ENCODE results near the gene MSMB.
"Not testable (repeated sequence)": the region's sequence is repeated elsewhere in the genome, so short reads cannot be mapped to it uniquely, and the experiment has no call there.

The MSMB gene, protein sequence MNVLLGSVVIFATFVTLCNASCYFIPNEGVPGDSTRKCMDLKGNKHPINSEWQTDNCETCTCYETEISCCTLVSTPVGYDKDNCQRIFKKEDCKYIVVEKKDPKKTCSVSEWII

DNA sequence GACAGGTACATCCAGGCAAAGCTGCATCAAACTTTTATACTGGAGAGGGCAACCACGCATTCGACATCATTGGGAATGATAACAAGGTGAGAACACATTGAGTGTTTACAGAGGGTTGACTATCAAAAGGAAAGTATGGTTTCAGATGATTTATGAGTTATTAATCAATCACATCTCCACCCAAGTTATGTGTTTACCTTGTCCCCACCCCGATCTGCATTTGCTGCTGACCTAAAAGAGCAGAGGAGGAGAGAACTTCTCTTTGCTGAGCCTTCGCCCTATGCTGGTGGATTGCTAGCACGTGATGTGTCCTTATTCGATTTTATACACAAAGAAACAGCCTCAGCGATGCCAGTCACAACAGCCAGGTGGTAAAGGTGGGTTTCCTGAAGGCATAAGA, at the start of gene MSMB:
TSS of gene MSMB (minus strand) at position 9 of the 400 bp plus-strand sequence. CDS start 32 bp downstream, outside the sequence.
- DNase-seq = no peak

DNA sequence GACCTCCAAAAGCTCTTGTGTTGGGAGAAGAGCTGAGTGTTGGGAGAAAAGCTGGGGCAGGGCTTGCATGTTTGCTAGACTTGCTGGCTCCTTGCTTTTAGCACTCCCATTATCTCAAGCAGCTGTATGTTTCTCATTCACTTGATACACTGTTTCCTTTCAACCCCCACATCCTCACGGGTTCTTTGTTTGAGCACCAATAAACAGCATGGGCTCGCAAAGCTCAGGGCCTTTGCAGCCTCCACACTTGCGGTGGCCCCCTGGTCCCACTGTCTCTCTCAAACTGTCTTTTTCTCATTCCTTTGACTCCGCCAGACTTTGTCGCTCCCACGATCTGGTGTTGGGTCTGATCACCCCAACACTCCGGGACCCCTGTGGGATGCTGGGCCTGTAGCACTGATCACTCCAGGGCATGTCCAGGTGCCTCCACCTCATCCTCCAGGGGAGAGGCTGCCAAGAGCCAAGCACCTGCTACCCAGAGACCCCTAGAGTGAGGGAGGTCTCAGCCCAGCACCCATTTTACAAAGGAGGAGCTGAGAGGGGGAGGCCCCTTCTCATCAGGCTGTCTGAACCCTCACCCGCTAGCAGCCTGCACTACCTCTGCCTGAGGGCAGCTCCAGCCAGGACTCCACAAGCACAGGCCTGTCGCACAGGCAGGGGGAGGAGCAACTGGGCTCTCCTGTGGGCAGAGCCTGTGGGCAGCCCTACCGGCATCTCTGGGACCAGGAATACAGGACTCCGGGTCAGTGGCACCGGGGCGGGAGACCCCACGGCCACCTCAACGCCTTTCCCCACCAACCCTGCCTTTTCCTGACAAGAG, 49.1 kb upstream of the MSMB start:
- no peak for DNase-seq

DNA sequence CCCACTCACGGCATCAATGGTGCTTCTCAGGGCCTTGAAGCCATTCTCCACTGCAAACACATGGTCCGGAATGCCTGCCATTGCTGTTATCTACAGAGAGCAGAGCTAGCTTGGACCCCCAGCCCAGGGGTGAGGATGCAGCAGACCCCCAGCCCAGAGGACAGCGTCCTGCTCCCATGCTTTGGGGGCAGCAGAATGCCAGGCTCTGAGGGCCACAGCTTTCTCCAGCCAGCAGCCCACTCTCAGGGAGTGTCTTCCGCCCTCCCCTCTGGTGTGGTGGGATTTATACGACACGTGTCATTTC, 48.1 kb upstream of the MSMB start:
- no peak for DNase-seq

DNA sequence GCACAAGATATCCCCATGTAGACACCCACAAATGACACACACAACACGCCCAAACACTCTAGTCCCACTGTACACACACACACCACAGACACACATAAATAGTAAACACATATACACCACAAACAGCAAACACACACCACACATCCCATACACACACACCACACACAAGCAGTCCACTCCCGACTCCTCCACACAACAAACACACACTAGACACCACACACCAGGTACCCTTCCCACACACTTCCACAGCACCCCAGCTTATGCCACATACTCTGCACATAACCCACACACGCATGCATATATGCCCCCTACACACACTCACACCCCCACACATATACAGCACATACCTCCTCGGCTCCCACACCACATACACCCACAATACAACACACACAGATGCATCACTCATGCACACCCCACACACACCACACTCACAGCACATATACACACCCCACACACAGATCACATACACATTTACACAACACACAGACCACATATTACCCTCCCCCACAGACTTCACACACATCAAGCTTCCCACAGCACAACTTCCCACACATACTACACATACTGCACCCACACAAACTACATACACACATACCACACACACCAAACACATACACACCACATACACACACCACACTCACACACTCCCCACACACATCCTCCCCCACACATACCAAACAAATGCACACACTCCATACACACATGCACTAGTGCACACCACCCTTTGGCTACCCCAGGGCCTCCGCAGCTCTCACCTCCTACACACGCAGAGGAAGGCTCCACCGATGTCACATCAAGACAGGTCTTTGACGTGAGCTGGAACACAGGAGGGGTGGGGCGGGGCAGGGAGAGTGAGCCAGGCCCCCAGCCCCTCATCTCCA, 47.5 kb upstream of the MSMB start:
- DNase-seq = not testable (repeated sequence)

DNA sequence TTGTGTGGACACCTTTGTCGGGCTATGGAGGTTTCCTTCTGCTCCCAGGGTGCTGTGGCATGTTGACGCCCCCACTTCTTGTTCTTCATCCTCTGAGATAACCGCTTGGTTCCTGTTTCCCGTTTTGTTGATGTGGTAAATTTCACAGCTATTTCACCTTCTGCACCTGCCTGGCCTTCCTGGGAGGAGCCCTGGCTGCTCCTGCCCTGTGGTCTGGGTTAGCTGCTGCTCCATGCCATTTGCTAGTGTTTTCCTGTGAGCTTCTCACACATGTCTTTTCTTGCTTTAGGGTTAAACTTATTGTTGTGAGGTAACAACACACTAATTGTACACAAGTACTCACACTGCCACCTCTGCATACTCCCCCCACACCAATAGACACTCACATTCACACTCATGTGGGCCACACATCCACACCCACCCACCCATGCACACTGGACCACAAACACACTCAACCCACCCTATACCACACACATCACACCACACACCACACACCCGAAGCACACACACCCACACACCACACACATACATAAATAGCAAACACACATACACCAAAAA, 46.5 kb upstream of the MSMB start:
- DNase-seq = no peak

DNA sequence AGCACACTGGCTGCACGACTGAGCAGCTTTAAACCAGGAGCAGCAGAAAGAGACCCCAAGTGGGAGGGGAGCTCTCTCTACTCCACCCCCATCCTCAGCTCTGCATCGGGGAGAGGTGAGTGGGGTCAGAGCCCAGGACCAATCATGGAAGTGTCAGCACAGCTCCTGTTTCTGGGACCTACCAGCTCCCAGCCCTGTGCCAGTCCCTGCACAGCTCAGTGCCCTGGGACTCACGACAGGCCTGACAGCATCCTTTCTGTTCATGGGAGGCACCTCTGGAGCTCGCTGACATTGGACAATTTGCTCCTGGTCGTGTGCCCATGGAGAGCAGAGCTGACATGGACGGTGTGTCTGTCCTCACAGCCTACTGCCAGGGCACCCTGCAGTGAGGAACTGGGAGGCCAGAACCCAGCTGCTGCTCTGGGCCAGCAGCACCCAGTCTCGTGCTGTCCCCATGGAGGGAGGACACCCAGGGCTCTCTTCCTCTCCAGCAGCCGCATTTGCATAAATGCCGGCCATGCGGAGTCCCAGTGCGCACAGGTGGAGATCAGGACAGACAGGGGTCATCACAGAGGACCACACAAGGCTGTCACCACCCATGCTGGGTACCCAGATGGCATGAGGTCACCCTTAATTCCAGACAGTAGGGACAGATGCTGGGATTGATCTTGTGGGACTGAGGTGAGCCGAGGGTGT, 45.9 kb upstream of the MSMB start:
- no peak for DNase-seq

DNA sequence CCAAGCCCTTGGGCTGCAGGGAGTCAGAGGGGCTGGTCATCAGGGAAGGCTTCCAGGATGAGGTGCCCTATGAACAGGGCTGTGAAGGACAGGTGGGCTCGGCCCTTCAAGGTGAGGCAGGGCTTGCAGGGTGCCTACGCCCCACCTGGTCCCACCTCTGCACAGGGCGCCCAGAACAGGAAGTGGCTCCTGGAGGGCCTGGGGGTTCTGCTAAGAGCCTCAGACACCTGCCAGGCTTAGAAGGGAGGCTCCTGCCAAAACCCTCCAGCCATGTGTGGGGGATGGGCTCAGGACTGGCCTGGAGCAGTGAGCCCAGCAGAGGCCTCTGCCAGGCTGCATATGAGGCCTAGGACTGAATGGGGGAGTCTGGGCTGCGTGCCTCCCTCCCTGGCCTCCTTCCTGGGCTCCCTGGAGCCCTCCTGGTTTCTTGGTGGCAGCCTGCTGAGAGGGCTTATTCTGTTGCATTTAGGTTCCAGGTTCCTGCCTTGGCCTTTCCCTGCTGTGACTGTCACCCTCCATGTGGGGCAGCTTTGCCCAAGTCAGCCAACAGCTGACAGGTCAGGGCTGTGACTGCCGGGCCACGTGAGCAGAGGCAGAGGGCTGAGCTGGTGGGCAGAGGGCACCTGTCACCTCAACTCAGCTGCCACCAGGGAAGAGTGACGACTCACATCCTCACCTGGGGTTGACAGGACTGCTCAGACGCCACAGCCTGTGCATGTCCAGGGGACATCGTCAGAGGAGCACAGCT, 45.2 kb upstream of the MSMB start:
- no peak for DNase-seq

DNA sequence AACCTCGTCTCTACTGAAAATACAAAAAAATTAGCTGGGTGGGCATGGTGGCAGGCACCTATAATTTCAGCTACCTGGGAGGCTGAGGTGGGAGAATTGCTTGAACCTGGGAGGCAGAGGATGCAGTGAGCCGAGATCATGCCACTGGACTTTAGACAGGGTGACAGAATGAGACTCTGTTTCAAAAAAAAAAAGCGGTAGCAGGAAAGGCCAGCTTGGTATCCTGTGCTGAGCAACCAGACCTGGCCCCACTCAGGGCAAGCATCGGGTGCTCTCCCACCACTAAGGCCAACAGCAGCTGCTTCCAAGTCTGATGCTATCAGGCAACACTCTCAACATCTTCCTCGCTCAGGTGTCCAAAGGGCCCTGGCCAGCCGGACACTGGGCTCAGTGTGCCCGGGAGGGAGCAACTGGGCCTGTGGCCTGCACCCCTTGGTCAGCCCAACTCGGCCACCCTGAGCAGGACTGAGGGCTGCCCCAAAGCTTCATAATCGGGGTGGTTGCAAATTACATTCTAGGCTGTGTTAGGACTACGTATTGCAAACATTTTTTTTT, 44.3 kb upstream of the MSMB start:
- DNase-seq = no peak

DNA sequence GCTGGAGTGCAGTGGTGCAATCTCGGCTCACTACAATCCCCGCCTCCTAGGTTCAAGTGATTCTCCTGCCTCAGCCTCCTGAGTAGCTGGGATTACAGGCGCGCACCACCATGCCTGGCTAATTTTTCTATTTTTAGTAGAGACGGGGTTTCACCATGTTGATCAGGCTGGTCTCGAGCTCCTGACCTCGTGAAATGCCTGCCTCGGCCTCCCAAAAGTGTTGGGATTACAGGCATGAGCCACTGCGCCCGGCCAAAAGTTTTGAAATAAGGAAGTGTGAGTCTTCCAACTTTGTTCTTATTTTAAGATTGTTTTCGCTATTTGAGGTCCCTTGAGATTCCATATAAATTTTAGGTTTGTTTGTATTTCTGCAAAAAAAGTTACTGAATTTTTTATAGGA, 41.3 kb upstream of the MSMB start:
- not testable (repeated sequence) for DNase-seq

DNA sequence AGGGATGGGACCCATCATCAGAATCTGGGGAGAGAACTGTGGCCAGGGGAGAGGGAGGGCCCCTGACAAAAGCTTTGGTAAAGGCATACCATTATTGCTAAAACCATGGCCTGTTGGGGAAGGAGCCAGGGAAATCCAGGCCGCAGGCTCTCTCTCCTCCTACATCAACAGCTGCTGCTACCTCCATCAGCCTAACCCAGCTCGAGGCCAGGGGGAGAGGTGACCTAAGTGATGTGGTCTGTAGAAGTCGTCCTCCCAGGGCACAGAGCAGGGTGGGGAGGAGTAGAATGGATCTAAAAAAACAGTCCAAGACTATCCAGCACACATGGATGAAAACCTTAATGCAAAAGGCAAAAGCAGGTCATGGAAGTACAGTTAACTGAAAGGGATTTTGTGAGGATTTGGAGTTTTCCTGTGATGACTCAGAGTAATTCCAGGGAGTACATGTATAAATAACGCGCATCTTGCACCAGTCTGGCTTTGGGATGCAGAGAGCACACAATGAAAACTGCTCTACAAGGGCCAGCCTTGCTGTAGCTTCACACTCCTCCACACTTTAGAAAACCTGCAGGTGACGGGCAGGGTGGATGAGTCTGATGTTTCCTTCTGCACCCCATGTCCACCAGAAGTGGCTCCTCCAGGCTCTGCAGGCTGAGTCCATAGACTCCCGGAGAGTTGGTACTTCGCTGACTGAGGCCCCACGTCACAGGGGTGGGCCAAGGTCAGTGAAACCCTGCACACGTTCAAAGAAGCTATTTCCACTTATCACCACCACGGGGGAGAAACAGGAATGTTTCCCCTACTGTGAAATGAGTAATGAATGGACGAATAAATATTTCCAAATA, 38.5 kb upstream of the MSMB start:
- DNase-seq = no peak

DNA sequence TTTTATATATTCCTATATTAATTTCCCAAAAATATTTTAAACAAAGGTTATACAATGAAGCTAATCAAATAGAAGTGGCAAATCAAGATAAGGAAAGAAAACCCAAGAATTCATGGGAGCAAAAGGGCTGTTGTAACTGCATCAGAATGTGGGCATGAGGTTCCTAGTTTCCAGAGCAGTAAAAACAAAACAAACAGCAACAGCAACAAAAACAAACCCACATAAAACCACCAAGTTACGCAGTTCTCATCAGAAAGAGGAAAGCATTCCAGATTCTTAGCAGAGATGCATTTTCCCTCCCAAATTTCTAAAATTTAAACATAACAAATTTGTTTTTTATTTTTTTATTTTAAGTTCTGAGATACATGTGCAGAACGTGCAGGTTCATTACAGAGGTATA, 34.8 kb upstream of the MSMB start:
- DNase-seq = no peak

DNA sequence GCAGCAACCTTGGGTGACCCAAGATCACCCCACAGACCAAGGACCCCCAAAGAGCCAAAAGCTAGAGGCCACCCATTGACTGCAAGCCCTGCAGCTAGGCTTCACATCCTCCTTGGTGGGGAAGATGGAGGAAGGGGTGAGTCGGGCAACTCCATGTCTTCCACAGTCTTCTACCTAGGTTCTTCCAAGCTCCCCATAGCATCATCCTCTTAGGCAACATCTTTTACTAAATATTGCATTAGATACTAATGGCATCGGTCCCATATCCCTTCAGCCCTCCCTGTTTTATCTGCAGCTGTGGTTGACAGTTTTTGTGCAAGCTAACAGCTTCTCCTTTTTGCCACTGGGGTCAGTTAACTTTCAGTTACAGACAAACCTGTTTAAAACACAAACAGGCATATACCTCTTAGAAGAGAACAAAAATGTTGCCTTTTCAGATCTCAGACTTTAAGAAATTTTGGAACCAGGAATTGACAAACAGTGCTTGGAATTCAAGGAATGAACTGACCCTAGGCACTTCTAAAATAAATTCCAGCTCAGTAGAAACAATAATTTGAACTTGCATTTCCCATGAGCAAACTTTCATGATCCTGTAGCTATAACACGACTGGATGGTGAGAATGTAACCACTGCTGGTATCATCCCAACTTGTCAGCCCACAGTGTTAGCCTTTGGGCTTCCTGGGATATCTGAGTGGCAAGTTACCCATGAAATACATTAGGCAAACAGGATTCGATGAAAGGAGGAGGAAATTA, 33.9 kb upstream of the MSMB start:
- DNase-seq = no peak

DNA sequence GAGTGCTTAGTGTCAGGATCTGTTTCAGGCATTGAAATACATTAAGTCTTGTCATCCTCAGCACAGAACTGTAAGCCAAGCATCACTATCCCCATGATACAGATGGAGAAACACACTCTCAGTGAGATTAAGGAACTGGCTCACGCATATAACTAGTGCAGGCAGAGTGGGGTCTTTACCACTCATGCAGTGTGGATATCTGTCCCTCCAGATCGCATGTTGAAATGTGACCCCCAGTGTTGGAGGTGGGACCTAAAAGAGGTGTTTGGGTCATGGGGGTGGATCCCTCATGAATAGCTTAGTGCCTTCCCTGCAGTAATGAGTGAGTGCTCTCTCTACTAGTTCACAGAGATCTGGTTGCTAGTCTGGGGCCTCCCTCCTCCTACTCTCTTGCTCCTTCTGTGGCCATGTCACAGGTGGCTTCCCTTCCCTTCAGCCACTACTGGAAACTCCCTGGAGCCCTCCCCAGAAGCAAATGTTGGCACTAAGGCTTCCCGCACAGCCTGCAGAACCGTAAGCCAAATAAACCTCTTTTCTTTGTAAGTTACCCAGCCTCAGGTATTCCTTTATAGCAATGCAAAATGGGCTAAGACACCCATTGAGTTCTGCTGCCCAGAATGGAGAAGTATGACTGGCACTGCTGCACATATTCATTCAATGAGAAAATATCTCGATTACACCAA, 31.8 kb upstream of the MSMB start:
- DNase-seq = no peak

DNA sequence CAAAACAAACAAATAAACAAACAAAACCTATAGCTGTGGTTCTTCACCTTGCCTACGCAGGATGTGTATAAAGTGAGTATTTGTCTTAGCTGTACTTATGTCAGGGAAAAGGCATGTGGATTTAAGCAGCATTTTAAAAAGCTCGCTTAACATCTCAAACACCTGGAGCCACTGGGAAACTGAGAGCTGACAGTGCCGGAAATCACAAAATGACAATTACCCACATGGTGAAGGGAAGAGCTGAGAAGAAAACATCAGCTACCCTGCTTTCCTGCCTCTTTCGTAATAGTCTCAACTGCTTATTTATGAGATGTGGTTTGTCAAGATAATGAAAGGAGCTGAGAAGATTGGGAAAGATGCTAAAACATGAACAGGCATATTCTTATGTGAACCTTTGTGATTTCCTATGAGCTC, 31.1 kb upstream of the MSMB start:
- DNase-seq = no peak

DNA sequence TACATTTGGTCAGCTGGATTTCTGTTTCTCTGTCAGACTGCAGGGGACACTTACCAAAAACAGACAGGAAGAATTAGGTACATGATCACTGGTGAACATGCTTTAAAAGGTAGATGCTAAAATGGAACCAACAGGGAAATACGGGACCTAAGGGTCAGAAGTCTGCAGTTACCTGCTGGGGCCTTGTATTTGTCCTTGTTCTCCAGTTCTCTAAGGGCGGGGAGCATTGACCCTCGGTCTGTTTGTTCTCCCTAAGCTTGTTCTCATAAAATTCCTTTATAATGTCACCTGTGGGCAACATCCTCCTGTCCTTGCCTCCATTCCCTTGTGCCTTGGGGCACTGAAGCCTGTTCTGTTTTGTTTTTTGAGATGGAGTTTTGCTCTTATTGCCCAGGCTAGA, 29.8 kb upstream of the MSMB start:
- no peak for DNase-seq

DNA sequence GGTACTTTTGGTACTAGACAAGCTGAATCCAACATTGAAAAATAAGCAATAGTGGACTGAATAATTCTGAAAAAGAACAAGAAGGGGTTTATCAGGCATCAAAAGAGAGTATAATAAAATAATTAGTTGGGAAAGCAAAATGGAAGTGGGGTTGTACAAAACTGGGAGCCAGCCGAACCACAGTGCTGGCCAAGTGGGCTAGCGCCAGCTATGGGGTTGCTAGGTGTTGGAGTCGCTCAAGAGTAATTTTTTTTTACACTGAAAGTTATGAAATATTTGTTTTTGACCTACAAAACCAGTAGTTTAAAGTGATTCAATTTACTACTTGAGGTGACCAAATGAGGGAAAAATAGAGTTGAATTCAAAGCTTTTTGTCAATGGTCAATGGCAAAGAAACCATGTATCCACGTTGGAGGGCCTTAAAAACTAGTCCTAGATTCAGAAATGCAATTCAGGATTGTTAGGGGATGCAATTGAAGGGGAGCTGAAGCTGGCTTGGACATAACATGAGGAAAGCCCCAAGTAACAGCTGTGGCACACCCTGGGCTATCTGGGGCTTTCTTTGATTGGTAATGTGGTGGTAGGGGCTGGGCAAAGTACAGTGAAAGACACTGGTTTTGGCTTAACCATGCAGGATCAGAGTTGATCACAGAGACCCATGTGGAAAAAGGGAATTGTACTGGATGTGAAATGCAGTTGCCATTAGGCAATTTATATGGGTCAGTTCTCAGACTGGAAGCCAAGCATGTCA, 28.3 kb upstream of the MSMB start:
- DNase-seq = no peak

DNA sequence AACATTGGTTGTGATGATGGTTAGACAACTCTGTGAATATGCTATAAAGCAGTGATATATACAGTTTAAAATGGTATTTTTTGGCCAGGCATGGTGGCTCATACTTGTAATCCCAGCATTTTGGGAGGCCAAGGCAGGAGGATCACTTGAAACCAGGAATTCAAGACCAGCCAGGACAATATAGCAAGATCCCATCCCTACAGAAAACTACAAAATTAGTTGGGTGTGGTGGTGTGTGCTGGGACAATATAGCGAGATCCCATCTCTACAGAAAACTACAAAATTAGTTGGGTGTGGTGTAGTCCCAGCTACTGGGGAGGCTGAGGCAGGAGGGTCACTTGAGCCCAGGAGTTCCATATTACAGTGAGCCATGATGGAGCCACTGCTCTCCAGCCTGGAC, 27.5 kb upstream of the MSMB start:
- DNase-seq = no peak

DNA sequence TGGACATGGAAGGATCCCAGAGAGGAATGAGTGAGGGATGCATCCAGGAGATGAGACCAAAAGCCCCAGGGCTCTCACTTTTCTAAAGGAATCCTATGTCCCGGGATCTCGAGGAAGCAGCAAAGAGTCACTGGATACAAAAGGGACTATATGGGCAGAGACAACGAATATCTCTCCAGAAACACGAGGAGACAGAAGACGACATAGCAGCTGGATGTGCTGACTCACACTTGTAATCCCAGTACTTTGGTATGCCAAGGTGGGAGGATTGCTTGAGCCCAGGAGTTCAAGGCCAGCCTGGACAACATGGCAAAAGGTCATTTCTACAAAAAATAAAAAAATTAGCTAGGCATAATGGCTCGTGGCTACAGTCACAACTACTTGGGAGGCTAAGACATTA, 24.7 kb upstream of the MSMB start:
- DNase-seq = no peak
